Measurements from ENCODE around the gene GLRB.
A peak's percentile ranks its signal among the peaks of the same experiment; 100 is the strongest.
"Not testable (repeated sequence)": the region's sequence is repeated elsewhere in the genome, so short reads cannot be mapped to it uniquely, and the experiment has no call there.

Gene GLRB

DNA sequence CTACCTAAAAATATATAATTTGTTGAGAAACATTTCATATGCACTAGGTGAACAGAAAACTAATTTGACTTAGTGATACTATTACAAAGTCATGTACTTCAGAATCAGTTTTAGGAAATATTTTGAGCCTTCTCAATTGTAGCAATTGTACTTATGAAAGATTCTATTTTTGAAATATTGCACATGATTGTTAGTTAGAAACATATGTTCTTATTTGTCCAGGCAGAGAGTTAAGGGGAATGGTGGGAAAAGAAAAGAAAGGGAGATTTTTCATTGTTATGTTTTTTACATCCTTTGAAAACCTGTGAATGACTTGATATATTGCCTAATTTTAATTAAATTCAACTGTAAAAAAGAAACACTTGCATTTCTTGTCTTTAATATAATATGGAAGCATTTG lies 66.0 kb downstream of the GLRB start:
- DNase-seq: no peak

GRCh38 chr4:157143369-157143768 lies 67.4 kb downstream of the GLRB start:
- DNase-seq: no peak

- no peak for DNase-seq
These were observed 75.8 kb downstream of the GLRB start for GRCh38 chr4:157151711-157152110.

DNA sequence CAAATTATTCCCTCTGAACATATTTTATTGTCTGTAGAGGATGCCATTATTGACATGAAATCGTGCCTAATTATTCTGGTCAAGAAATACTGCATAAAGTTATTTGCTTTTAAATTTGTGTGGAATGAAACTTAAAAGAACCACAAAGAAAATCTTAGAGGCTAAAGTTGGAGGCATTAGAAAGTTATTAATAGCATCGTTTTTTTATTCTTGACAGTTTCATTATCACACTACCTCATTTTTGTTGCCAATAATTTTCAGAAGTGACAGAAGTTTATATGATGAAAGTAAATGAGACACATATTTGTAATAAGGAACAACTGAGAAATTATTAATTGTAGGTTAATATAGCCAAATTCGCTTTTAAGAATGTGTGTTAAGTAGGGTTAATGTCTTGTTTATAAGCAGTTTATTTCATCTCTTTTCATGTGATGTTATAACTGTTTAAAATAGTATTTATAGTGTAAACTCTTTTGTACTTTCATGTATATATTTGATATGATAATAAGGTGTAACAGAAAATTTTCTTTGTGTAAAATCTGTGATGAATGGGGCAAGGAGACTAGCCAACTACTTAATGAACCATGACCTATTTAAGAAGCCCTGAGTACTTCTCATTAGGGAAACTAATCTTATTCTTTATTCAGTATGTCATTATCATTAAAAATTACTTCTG lies 90.1 kb downstream of the GLRB start:
- no peak for DNase-seq

- no peak for DNase-seq
These were observed 94.4 kb downstream of the GLRB start for GRCh38 chr4:157170321-157170720.

DNA sequence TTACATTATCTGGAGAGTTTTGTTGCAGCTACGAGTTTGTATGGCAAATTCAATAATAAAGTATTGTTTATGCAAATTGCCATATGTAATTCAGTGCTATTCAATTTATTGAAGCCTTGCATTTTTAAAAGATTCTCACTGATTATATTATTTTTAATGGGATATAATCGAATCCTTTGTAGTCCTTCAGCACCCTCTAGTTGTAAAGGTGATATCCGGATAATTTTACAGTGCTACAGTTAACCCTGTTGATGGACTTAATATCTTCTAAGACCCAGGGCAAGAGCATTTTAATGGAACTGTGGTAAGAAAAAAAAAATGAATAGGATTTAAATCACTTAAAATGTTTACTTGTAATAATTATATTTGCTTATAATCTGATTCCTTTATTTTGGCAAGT lies 96.1 kb downstream of the GLRB start:
- peak; percentile 3 for DNase-seq

DNA sequence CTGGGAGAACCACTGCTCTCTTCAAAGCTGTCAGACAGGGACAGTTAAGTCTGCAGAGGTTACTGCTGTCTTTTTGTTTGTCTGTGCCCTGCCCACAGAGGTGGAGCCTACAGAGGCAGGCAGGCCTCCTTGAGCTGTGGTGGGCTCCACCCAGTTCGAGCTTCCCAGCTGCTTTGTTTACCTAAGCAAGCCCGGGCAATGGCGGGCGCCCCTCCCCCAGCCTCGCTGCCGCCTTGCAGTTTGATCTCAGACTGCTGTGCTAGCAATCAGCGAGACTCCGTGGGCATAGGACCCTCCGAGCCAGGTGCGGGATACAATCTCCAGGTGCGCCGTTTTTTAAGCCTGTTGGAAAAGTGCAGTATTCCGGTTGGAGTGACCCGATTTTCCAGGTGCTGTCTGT lies 104.3 kb downstream of the GLRB start:
- not testable (repeated sequence) for DNase-seq

DNA sequence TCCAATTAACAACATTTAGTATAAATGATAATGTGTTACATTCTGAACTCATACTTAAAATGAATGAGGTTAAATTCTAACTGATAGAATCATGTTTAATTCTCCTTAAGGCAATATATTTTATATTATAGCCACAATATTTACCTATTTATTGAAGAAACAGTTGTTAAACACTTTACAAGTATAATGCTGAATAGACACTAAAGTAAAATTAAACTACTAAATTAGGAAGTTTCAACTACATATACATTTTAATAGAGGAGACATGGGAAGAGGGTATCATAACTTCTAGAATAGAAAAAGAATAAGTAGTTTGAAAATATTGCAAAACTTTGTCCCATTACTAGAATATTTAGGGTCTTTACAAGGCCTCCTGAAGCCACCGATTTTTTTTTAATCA lies 108.3 kb downstream of the GLRB start:
- no peak for DNase-seq

- DNase-seq: no peak
These were observed 109.4 kb downstream of the GLRB start for GRCh38 chr4:157185363-157185762.

DNA sequence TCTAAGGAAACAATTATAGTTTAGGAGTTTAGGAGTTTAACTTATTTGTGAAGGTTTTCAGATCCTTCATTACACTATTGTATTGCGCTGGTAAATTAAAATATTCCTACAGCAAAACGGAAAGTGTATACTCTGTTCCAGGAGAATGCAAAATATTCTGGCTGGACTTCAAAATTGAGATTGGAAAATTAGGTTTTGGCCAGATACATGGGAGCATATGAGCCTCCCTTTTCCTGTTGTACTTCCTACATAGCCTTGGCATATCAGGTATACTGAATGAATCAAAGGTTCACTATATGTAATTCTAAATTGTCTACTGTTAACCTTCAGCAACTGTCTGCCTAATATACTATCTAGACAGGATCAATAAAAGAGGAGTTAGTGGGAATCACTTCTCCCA lies 119.4 kb downstream of the GLRB start:
- no peak for DNase-seq

DNA sequence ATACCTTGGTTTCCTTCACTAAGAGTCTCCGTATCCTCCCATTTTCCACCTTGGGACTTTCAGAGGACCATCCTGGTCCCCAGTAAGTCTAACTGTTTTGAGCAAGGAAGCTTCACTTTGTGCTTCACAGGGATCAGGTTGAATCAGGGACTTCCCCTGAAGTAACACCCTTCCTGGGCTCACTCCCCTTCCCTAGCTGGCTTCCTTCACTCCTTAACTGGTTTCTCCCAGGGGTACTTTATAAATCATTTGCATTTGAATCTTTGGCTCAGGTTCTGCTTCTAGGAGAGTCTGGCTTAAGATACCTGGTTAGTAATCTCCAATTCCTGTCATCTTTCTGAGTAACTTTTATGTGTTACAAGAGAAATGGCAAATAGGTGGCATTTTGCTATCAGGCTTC lies 120.1 kb downstream of the GLRB start:
- DNase-seq: no peak

DNA sequence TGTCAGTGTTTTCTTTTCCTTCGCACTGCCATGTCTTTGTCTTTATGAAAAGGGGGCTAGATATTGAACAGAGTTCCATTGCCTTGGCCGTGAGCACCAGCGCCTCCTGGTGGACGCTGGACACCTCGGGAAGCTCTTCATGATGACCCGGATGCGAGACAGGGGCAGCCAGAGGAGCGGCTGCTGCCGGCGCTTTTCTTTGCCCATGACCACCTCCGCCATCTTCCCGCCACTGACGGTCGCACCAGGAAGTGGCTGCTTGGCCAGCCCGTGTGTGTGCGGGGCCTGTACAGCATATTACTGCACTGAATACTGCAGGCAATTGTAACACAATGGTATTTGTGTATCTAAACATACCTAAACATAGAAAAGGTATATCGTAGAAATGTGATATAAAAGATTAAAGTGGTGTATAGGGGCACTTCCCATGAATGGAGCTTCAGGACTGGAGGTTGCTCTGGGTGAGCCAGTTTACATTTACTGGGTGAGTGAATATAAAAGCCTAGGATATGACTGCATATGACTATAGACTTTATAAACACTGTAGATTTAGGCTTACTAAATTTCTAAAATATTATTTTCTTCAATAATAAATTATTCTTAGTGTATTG lies 128.8 kb downstream of the GLRB start:
- no peak for DNase-seq

DNA sequence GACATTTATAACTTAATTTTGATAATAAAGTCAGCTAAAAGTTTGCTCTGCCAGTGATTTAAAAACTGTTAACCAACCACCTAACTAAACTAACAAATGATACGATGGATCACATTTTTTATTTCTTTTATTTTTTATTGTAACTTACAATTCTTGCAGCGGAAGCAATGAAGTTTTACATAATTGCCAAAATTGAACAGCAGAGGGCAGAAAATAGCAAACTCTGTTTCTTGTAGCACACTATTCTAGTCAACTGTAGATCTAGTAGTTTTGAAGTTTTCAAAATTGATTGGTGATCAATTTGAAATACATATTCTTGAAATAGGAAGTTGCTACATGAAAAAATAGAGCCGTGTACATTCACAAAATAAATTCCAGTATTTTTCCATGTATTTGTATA lies 141.8 kb downstream of the GLRB start:
- DNase-seq: peak; percentile 27

DNA sequence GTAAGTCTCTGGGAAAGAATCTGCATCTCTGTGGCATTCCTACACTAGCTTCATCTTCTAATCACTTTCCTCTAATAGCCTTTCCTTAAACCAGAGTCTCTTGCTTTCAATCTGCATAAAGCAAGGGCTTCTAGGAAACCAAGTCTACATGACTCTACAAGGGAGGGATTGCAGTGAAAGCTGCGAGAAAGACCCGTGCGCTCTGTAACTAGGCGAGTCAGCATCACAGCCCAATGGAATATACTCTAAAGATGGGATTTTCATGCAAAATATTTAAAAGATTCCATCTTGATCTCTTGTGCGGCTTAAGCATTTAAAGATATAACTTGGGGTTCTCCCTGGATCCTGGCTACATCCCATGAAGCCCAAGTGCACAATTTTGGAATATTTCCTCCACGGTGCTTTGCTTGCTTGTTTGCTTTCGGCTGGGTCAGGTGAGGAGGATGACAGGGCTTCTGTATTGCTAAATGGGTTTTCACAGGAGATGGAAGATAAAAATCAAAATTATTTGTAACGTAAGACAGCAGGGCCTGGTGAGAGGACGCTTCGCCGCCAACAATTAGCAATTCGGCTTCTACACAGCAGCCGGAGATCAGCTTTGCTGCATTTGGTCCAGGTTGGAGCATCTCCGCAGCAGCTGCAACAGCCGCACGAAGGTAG lies 143.9 kb downstream of the GLRB start:
- no peak for DNase-seq

DNA sequence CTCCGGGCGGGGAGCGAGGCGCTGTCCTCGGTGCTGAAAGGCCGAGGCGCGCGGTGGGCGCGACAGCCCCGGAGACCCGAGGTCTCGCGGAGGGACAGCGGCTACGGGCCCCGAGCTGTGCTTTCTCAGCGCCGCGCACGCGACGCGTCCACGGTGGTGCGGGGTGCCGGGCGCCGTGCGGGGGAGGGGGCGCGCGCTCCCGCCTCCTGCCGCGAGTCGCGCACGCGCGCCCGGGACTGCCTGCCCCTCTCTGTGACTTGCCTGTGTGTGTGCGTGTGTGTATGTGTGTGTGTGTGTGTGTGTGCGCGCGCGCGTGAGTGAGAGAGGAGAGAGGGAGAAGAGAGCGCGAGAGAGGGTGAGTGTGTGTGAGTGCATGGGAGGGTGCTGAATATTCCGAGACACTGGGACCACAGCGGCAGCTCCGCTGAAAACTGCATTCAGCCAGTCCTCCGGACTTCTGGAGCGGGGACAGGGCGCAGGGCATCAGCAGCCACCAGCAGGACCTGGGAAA lies 144.5 kb downstream of the GLRB start, which contains the start of gene GRIA2:
GRIA2 (plus strand) TSS at position 358 of the 511 bp plus-strand sequence. CDS start 315 bp downstream, outside the sequence.
- no peak for DNase-seq

GRCh38 chr4:157221426-157221894 lies 145.5 kb downstream of the GLRB start:
- DNase-seq: no peak

Measured in kidney glomerular epithelial cell (primary cell).